SKM-1 (cell line): Measurements from ENCODE around the gene EPHA4.
A peak's percentile ranks its signal among the peaks of the same experiment; 100 is the strongest.

Experiments used
- DNase-seq: peaks from one replicate; lab custom pipeline; 2025; ENCODE audit not compliant: unreplicated experiment; lab: John Stamatoyannopoulos, UW

Gene EPHA4

GRCh38 chr2:221572219-221572820 lies at the start of gene EPHA4:
Gene EPHA4 (minus strand): TSS chr2:221572304. CDS start chr2:221572248, 56 bp downstream.
- peak; percentile 28 for DNase-seq

GRCh38 chr2:221618007-221618406 lies 45.9 kb upstream of the EPHA4 start:
- no peak for DNase-seq

GRCh38 chr2:221616561-221616960 lies 44.5 kb upstream of the EPHA4 start:
- DNase-seq, result no peak

- DNase-seq, result no peak
These were observed 42.2 kb upstream of the EPHA4 start for GRCh38 chr2:221614274-221614673.

- DNase-seq, result no peak
These were observed 40.7 kb upstream of the EPHA4 start for GRCh38 chr2:221612800-221613199.

- DNase-seq, result no peak
These were observed 40.1 kb upstream of the EPHA4 start for GRCh38 chr2:221612161-221612560.

- no peak for DNase-seq
These were observed 38.6 kb upstream of the EPHA4 start for GRCh38 chr2:221610675-221611074.

GRCh38 chr2:221610255-221610654 lies 38.2 kb upstream of the EPHA4 start:
- DNase-seq, result no peak

- DNase-seq, result no peak
These were observed 36.3 kb upstream of the EPHA4 start for GRCh38 chr2:221608442-221608841.

GRCh38 chr2:221606424-221606823 lies 34.3 kb upstream of the EPHA4 start:
- no peak for DNase-seq

- no peak for DNase-seq
These were observed 33.7 kb upstream of the EPHA4 start for GRCh38 chr2:221605751-221606240.

- no peak for DNase-seq
These were observed 30.8 kb upstream of the EPHA4 start for GRCh38 chr2:221602938-221603337.

GRCh38 chr2:221601376-221601775 lies 29.3 kb upstream of the EPHA4 start:
- DNase-seq, result no peak

GRCh38 chr2:221600388-221600787 lies 28.3 kb upstream of the EPHA4 start:
- no peak for DNase-seq

- no peak for DNase-seq
These were observed 24.1 kb upstream of the EPHA4 start for GRCh38 chr2:221596192-221596591.

GRCh38 chr2:221590861-221591365 lies 18.8 kb upstream of the EPHA4 start:
- no peak for DNase-seq

- no peak for DNase-seq
These were observed 17.6 kb upstream of the EPHA4 start for GRCh38 chr2:221589696-221590095.

GRCh38 chr2:221588306-221588985 lies 16.3 kb upstream of the EPHA4 start:
- DNase-seq, result no peak

GRCh38 chr2:221581986-221582385 lies 9.9 kb upstream of the EPHA4 start:
- DNase-seq, result no peak

- no peak for DNase-seq
These were observed 2.1 kb upstream of the EPHA4 start for GRCh38 chr2:221574231-221574570.

GRCh38 chr2:221573430-221574230 lies 1.5 kb upstream of the EPHA4 start:
- peak; percentile 46 for DNase-seq
